HG02981 (cell line): ENCODE measurements around the gene CACNA2D4.

Experiments
- ATAC-seq: cut with Tn5 transposase; IDR thresholded peaks from one replicate; pipeline ENCODE4 v1.9.1; 2021; ENCODE audit warnings: mild to moderate bottlenecking, moderate library complexity; ENCODE audit not compliant: unreplicated experiment

The CACNA2D4 gene

GRCh38 chr12:1793426-1794210 is 124.8 kb downstream of the CACNA2D4 start:
- ATAC-seq = no peak

- no peak for ATAC-seq
These were observed 126.0 kb downstream of the CACNA2D4 start for GRCh38 chr12:1792406-1792805.

GRCh38 chr12:1791104-1791841 is 127.2 kb downstream of the CACNA2D4 start:
- no peak for ATAC-seq

GRCh38 chr12:1790444-1790843 is 128.0 kb downstream of the CACNA2D4 start:
- no peak for ATAC-seq

- no peak for ATAC-seq
These were observed 130.7 kb downstream of the CACNA2D4 start for GRCh38 chr12:1787714-1788113.

- no peak for ATAC-seq
These were observed 136.2 kb downstream of the CACNA2D4 start for GRCh38 chr12:1782215-1782614.

GRCh38 chr12:1781772-1782171 is 136.7 kb downstream of the CACNA2D4 start:
- ATAC-seq = no peak

- ATAC-seq = no peak
These were observed 138.7 kb downstream of the CACNA2D4 start for GRCh38 chr12:1779783-1780182.

GRCh38 chr12:1778911-1779310 is 139.5 kb downstream of the CACNA2D4 start:
- no peak for ATAC-seq

GRCh38 chr12:1777798-1778197 is 140.7 kb downstream of the CACNA2D4 start:
- no peak for ATAC-seq

- ATAC-seq = no peak
These were observed 142.1 kb downstream of the CACNA2D4 start for GRCh38 chr12:1776170-1776921.

- no peak for ATAC-seq
These were observed 144.4 kb downstream of the CACNA2D4 start for GRCh38 chr12:1773937-1774655.

- ATAC-seq = no peak
These were observed 148.5 kb downstream of the CACNA2D4 start for GRCh38 chr12:1769809-1770494.

GRCh38 chr12:1768615-1769014 is 149.8 kb downstream of the CACNA2D4 start:
- ATAC-seq = no peak

- no peak for ATAC-seq
These were observed 150.9 kb downstream of the CACNA2D4 start for GRCh38 chr12:1767407-1768090.

- no peak for ATAC-seq
These were observed 152.3 kb downstream of the CACNA2D4 start for GRCh38 chr12:1766110-1766509.

GRCh38 chr12:1763153-1763552 is 155.3 kb downstream of the CACNA2D4 start:
- no peak for ATAC-seq

GRCh38 chr12:1761857-1762256 is 156.6 kb downstream of the CACNA2D4 start:
- ATAC-seq = no peak

GRCh38 chr12:1760566-1761382 is 157.7 kb downstream of the CACNA2D4 start:
- ATAC-seq = no peak
